CD4-positive, alpha-beta T cell (primary cell): ENCODE data around the gene KIAA1328. TPM values are rescaled to one million over a fixed set of nuclear protein-coding genes. Genes with fewer than 3 reads are reported as not detected.

Experiments
- ATAC-seq: fragments of 200-7000 bp; cut with Tn5 transposase; one replicate; pipeline ENCODE4 v1.10.0; 2022; ENCODE audit warnings: mild to moderate bottlenecking; ENCODE audit not compliant: poor library complexity
- CTCF ChIA-PET: fragments of 350-600 bp; sonication (Branson Sonifier 250); formaldehyde crosslinking; loops from one replicate; lab custom pipeline; 2021; ENCODE audit warnings: antibody characterized with exemption, inconsistent platforms; lab: Charles Lee
- POLR2A ChIA-PET: fragments of 350-600 bp; sonication (Branson Sonifier 250); formaldehyde crosslinking; loops from one replicate; lab custom pipeline; 2021; ENCODE audit warnings: antibody characterized with exemption, inconsistent platforms; lab: Charles Lee
- DNase-seq, 14 experiments: peaks; one replicate each; pipeline ENCODE4 v3.0.0-alpha.2; 2013 to 2020; ENCODE audit warnings: mixed read lengths in 2 of 14
- H3K27ac ChIP-seq, 2 donors: one replicate each; pipeline versions ENCODE4 v1.5.1 to v1.7.0; 2013; ENCODE audit warnings: low read length in 2 of 2, low read depth in 1 of 2, mild to moderate bottlenecking in 1 of 2
- H3K27me3 ChIP-seq, 2 experiments: 1 replicate in 1 of 2; 2 replicates in 1 of 2; pipeline versions ENCODE4 v1.6.1 to v1.7.0; 2013; ENCODE audit warnings: low read length in 2 of 2, control low read depth in 1 of 2, mild to moderate bottlenecking in 1 of 2, moderate library complexity in 1 of 2; ENCODE audit not compliant: insufficient read depth in 2 of 2, control insufficient read depth in 1 of 2
- H3K36me3 ChIP-seq: one replicate; pipeline ENCODE4 v1.6.1; 2013; ENCODE audit warnings: low read length, control low read depth; ENCODE audit not compliant: insufficient read depth
- H3K4me1 ChIP-seq: one replicate; pipeline ENCODE4 v1.6.1; 2013; ENCODE audit warnings: low read length, control low read depth; ENCODE audit not compliant: insufficient read depth
- H3K4me3 ChIP-seq: one replicate; pipeline ENCODE4 v1.5.1; 2013; ENCODE audit warnings: mild to moderate bottlenecking, low read length, moderate library complexity
- H3K9me3 ChIP-seq, 2 experiments: 1 replicate in 1 of 2; 2 replicates in 1 of 2; pipeline versions ENCODE4 v1.6.1 to v1.7.0; 2013; ENCODE audit warnings: low read length in 2 of 2, mild to moderate bottlenecking in 2 of 2, control low read depth in 1 of 2, moderate library complexity in 1 of 2; ENCODE audit not compliant: control insufficient read depth in 1 of 2, insufficient read depth in 1 of 2
- H3K27ac Mint-ChIP-seq: one replicate; pipeline ENCODE4 v1.8.0; 2020; ENCODE audit warnings: mixed read lengths
- H3K27me3 Mint-ChIP-seq: one replicate; pipeline ENCODE4 v1.8.0; 2021; ENCODE audit warnings: mixed read lengths
- H3K36me3 Mint-ChIP-seq: one replicate; pipeline ENCODE4 v1.8.0; 2021; ENCODE audit warnings: low read depth, mixed read lengths
- H3K4me1 Mint-ChIP-seq: one replicate; pipeline ENCODE4 v1.8.0; 2021; ENCODE audit warnings: low read depth, mixed read lengths
- H3K4me3 Mint-ChIP-seq: one replicate; pipeline ENCODE4 v1.8.0; 2020; ENCODE audit warnings: mild to moderate bottlenecking, mixed read lengths
- H3K9me3 Mint-ChIP-seq: one replicate; pipeline ENCODE4 v1.8.0; 2020; ENCODE audit warnings: mixed read lengths
- CTCF ChIP-seq: fragments of 200-600 bp; IDR thresholded peaks from one replicate; pipeline ENCODE4 v1.8.0; 2022; ENCODE audit warnings: antibody characterized with exemption, mild to moderate bottlenecking
- intact Hi-C, 2 experiments: fragments of 100-400 bp; cut with DNase I in 1 of 2; cut with micrococcal nuclease in 1 of 2; formaldehyde crosslinking; loops; one replicate each; pipeline versions ENCODE4 v1.15.1 to v1.9.0; 2023 to 2025; cut with DNase I, micrococcal nuclease
- total RNA-seq, 174 experiments: library from RNA in 2 of 174; stranded (reverse) in 2 of 174; gene quantifications; one replicate each; pipeline ENCODE4 v1.2.3 and lab custom pipeline; 2021 to 2026

The KIAA1328 gene
- total RNA-seq, 2 experiments from 2014 or later: 8.7 to 9.4 TPM

DNA sequence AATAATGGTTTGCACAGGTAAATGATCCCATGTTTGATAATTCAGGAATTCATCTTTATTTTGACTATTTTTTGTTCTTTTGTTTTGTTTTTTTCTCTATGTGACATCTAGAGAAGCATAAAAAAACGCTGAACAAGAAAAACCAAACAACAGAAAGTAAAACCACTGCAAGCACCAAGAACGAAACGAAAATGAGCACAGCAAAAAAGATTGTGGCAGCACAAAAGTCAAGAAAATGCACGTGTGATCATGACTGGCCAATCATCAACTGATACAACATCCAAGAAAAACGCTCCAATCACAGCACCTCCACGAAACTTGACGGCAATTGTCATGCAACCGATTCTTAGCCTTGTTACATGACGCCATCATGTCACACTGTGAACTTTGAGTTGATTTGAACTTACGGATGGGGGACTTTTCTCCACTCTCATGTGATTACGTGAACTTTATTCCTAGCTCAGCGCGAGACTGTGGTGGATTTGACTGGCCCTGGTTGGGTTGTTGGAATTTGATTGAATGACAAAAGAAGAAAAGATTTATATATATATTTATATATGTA is 417.9 kb downstream of the KIAA1328 start:
- peaks cover 56% of the 10 kb centered on the region for H3K27me3 Mint-ChIP-seq
- no peak overlapping the region for H3K27ac Mint-ChIP-seq
- no peaks in the 10 kb centered on the region for H3K36me3 Mint-ChIP-seq

DNA sequence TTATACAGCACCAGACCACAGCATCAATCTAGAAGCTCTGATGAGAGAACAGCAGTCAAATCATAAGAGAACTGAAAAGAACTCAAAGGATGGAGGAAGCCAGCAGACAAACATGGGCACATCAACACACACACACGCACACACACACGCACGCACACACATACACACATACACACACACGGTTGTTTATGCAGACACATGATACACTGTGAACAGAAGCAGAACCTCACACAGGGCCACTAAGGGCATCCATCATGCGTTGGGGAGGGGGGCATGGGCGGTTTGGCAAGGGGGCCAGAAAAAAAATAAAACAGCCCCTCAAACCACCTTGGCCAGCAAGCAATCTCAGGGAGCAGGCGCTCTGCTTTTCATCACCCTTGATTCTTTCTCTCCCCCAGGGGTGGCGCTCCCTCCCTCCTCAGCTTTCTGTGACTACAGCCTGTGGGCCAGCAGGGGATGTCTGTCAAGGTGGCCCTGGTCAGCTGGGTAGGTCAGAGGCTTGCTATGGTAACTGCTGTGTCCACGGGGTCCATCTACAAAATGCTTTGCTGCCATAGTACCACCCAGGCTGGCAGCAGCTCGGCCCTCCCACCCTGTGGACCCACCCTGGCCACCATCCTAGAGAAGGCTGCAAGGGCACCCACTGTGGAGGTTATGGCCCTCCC is 418.7 kb downstream of the KIAA1328 start:
- intact Hi-C loops: no loop called here
- Mint-ChIP-seq H3K4me3 (no peak overlapping the region), H3K9me3 (no peaks in the 10 kb centered on the region), H3K27me3 (peaks cover 61% of the 10 kb centered on the region), H3K4me1 (no peaks in the 10 kb centered on the region), H3K27ac (no peak overlapping the region), H3K36me3 (no peaks in the 10 kb centered on the region)
- Histone ChIP-seq H3K4me3 (no peak overlapping the region), H3K27ac (no peak overlapping the region), H3K4me1 (no peaks in the 10 kb centered on the region), H3K27me3 (peaks cover 30 to 37% of the 10 kb centered on the region in 2 experiments), H3K36me3 (no peaks in the 10 kb centered on the region), H3K9me3 (peaks cover 0 to 39% of the 10 kb centered on the region in 2 experiments)
- POLR2A ChIA-PET: no interaction called here
- CTCF ChIA-PET: no interaction called here
- no peak for TF ChIP-seq CTCF
- DNase-seq: no peak
- ATAC-seq: no peak

More for the DNA sequence above, 417.9 kb downstream of the KIAA1328 start:
- Histone ChIP-seq H3K9me3 (peaks cover 0 to 38% of the 10 kb centered on the region in 2 experiments), H3K4me3 (no peak overlapping the region), H3K36me3 (no peaks in the 10 kb centered on the region), H3K27me3 (peaks cover 22 to 40% of the 10 kb centered on the region in 2 experiments), H3K27ac (no peak overlapping the region), H3K4me1 (no peaks in the 10 kb centered on the region)
- intact Hi-C loops: no loop called here
- POLR2A ChIA-PET: no interaction called here
- ATAC-seq (no peak), DNase-seq (no peak)
- no peak overlapping the region for H3K4me3 Mint-ChIP-seq
- CTCF ChIA-PET: no interaction called here
- no peak for TF ChIP-seq CTCF
- no peaks in the 10 kb centered on the region for H3K9me3 Mint-ChIP-seq
- no peaks in the 10 kb centered on the region for H3K4me1 Mint-ChIP-seq

GRCh38 chr18:37248281-37248680 is 419.4 kb downstream of the KIAA1328 start:
- ChIA-PET CTCF (no interaction called here), POLR2A (no interaction called here)
- Histone ChIP-seq H3K27ac (no peak overlapping the region), H3K27me3 (peaks cover 36 to 43% of the 10 kb centered on the region in 2 experiments), H3K4me3 (no peak overlapping the region), H3K36me3 (no peaks in the 10 kb centered on the region), H3K4me1 (no peaks in the 10 kb centered on the region), H3K9me3 (peaks cover 0 to 39% of the 10 kb centered on the region in 2 experiments)
- Mint-ChIP-seq H3K27me3 (peaks cover 62% of the 10 kb centered on the region), H3K36me3 (no peaks in the 10 kb centered on the region), H3K4me3 (no peak overlapping the region), H3K4me1 (no peaks in the 10 kb centered on the region), H3K27ac (no peak overlapping the region), H3K9me3 (no peaks in the 10 kb centered on the region)
- DNase-seq (no peak), ATAC-seq (no peak)
- intact Hi-C loops: no loop called here
- no peak for TF ChIP-seq CTCF
